ENCODE data around the gene CSNK1A1. TPM values are rescaled to one million over a fixed set of nuclear protein-coding genes. Genes with fewer than 3 reads are reported as not detected.

CSNK1A1 gene
- total RNA-seq, 1 experiment from 2014 or later = 220 TPM

DNA sequence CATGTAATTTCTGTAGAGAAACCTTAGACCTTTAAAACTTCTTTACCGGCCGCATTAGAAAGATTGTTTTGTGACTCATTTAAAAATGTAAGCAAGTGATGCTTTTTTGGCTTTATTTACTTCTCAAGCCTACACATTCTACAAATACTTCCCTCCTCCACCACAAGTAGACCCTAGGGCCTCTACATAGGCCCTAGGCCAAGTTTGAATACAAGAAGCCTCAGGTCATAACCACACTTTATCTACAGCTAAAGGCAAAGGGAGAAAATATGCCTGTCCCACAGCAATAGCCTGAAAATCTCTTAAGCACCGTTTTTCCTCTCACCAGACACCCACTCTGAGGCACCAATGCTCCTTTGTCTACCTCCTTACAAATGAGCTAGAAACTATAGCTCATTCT lies 53.9 kb downstream of the CSNK1A1 start:
- peaks cover 10% of the 10 kb centered on the region for H3K36me3 ChIP-seq (replicated peaks; ENCODE audit: control insufficient read depth, insufficient read depth, low read length)

DNA sequence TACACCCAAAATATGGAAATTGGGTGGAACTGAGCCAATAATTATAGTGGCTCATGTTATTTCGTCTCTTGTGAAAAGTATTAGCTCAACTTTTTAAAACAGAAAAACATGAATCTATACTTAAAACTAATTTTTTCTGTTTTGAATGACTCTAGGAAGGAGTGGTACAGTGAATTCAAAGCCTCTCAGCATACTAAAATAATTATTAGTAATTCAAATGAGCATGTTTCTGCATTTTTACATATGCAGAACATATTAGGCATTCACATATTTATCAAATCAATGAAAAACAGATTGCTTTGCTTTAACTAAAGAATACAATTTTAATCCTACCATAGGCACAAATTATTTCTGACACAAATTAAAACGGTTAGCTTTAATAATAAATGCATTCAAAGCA lies 54.3 kb downstream of the CSNK1A1 start:
- Histone ChIP-seq H3K36me3 (replicated peaks; ENCODE audit: control insufficient read depth, insufficient read depth, low read length) (peaks cover 10% of the 10 kb centered on the region), H3K27me3 (ENCODE audit: control insufficient read depth, insufficient read depth, low read length) (no peaks in the 10 kb centered on the region), H3K4me3 (ENCODE audit: insufficient read depth, low read depth, low read length) (no peak overlapping the region)
- no peak for DNase-seq

More for the DNA sequence above, 53.9 kb downstream of the CSNK1A1 start:
- Histone ChIP-seq H3K27me3 (ENCODE audit: control insufficient read depth, insufficient read depth, low read length) (no peaks in the 10 kb centered on the region), H3K4me3 (ENCODE audit: insufficient read depth, low read depth, low read length) (no peak overlapping the region)
- no peak for DNase-seq

DNA sequence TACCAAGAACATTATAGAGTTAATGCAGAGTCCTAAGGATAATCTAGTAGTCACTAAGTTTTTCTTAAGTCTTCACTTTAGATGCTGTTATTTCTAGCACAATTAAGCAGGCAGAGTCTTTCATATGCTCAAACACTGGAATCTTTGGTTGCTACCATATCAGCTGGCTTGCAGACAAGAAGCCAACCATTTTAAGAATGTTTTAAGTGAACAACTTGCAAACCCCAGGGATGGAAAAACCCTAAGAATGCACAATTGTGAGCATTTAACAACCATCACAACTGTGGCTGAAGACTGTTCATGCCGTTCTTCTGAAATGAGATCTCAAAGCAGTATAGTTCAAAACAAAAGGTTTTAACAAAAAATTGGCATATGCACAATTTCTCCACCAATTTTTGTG lies 55.1 kb downstream of the CSNK1A1 start:
- no peak for DNase-seq
- H3K4me3 ChIP-seq (ENCODE audit: insufficient read depth, low read depth, low read length) = no peak overlapping the region
- H3K36me3 ChIP-seq (replicated peaks; ENCODE audit: control insufficient read depth, insufficient read depth, low read length) = peaks cover 8% of the 10 kb centered on the region
- H3K27me3 ChIP-seq (ENCODE audit: control insufficient read depth, insufficient read depth, low read length) = no peaks in the 10 kb centered on the region

DNA sequence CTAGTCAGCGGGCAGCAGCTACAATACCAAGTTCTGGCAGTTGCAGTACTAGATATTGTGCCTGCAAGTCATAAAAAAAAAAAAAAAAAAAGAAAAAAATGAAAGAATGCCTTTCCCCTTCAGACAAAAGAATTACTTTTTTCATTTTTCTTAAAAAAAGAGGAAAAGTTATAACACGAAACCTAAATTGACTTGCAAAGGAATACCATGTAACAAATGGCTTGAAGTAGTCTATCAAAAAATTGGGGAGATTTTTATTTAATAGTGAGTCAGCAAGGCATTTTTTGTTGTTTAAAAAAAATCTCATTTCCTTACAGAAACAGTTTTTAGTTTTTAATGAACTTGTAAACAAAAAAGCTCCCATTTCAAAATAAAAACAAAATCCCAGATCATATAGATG lies 55.6 kb downstream of the CSNK1A1 start:
- Histone ChIP-seq H3K4me3 (ENCODE audit: insufficient read depth, low read depth, low read length) (no peak overlapping the region), H3K36me3 (replicated peaks; ENCODE audit: control insufficient read depth, insufficient read depth, low read length) (peaks cover 3% of the 10 kb centered on the region)
- DNase-seq = no peak

DNA sequence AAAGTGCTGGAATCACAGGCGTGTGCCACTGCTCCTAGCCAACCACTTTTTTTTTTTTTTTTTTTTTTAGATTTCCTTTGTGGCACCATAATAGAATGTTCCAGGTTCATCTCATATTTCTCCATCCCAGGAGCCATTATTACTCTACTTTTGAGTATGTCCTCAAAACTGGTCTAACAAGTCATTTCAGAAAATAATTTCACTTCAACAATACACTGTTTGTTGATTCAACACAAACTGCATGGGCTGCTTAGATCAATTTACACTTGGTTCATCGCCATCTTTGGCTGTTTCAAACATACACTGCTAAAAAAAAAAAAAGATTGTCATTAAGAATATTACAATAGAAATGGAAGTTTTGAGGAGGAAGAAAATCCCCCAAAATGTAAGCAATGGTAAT lies 57.9 kb downstream of the CSNK1A1 start:
- DNase-seq = no peak
- H3K4me3 ChIP-seq (ENCODE audit: insufficient read depth, low read depth, low read length) = no peak overlapping the region
- H3K27me3 ChIP-seq (ENCODE audit: control insufficient read depth, insufficient read depth, low read length) = no peaks in the 10 kb centered on the region
- peaks cover 3% of the 10 kb centered on the region for H3K36me3 ChIP-seq (replicated peaks; ENCODE audit: control insufficient read depth, insufficient read depth, low read length)

More for the DNA sequence above, 55.6 kb downstream of the CSNK1A1 start:
- H3K27me3 ChIP-seq (ENCODE audit: control insufficient read depth, insufficient read depth, low read length) = no peaks in the 10 kb centered on the region

DNA sequence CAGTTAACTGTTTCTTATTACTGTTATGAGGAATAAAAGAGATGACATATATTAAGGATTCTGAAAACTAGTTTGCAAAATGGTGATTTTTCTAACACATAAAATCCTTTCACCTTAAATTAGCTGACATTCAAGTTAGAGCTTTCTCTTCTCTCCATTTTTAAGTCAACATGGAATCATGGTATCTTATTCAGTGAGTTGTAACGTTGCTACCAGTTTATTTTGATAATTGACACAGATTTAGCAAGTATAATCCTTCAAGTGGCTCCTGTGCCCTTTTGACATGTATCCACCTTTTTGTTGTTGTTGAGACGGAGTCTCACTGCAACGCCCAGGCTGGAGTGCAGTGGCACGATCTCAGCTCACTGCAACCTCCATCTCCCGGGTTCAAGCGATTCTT lies 58.5 kb downstream of the CSNK1A1 start:
- no peaks in the 10 kb centered on the region for H3K27me3 ChIP-seq (ENCODE audit: control insufficient read depth, insufficient read depth, low read length)
- no peak overlapping the region for H3K4me3 ChIP-seq (ENCODE audit: insufficient read depth, low read depth, low read length)
- no peak for DNase-seq
- H3K36me3 ChIP-seq (replicated peaks; ENCODE audit: control insufficient read depth, insufficient read depth, low read length) = peaks cover 3% of the 10 kb centered on the region

DNA sequence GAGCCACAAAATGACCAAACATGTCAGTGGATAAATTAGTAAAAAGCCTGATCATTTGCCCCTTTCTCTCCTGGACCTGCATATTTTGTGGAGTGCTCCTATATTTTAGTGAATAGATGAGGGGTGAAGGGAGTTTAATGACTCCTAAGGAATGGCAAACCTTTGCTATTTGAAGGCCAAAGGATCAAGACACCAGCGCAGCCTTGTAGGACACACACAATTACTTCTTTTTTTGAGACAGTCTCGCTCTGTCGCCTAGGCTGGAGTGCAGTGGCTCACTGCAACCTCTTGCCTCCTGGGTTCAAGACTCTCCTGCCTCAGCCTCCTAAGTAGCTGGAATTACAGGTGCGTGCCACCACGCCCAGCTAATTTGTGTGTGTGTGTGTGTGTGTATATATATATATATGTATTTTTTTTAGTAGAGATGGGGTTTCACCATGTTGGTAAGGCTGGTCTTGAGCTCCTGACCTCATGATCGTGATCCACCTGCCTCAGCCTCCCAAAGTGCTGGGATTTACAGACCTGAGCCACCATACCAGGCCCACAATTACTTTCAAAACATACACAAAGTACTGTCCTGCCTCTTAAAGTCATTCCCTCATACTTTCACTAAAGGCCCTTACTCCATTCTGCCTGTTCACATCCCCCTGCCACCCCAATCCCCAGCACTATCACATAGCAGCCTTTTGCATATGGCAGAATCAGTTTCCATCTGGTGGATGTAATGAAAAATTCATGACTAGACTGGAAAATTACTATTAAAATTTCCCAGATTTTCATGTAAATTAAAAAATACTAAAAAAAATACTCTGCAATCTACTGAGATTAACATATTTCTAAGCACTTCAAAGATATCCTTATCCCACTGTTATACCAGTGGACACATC lies 60.4 kb downstream of the CSNK1A1 start:
- DNase-seq = no peak
- H3K36me3 ChIP-seq (replicated peaks; ENCODE audit: control insufficient read depth, insufficient read depth, low read length) = peaks cover 3% of the 10 kb centered on the region; the same call in 1 of the 2 replicates

DNA sequence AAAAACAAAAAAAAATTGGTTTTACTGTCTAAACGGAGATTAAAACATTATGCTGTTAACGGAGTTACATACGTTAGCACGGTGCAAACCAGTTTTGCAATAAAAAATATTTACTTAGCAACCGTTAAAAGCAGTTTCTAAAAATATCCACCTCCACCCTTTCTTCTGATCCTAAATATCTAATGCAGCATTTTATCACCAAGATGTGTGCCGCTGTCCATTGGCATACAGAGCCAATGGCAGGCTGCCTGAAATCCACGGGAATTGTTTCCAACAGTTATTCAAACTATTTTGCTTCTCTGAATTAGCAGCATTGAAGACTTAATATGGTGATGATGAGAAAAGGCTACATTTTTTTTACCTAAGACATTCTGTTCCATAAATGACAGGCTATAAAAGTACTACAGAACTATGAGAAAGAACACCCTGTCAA lies 61.6 kb downstream of the CSNK1A1 start:
- no peaks in the 10 kb centered on the region for H3K36me3 ChIP-seq (replicated peaks; ENCODE audit: control insufficient read depth, insufficient read depth, low read length)
- DNase-seq = no peak
- no peaks in the 10 kb centered on the region for H3K27me3 ChIP-seq (ENCODE audit: control insufficient read depth, insufficient read depth, low read length)
- H3K4me3 ChIP-seq (ENCODE audit: insufficient read depth, low read depth, low read length) = no peak overlapping the region

More for the DNA sequence above, 60.4 kb downstream of the CSNK1A1 start:
- no peak overlapping the region for H3K4me3 ChIP-seq (ENCODE audit: insufficient read depth, low read depth, low read length)
- no peaks in the 10 kb centered on the region for H3K27me3 ChIP-seq (ENCODE audit: control insufficient read depth, insufficient read depth, low read length)

DNA sequence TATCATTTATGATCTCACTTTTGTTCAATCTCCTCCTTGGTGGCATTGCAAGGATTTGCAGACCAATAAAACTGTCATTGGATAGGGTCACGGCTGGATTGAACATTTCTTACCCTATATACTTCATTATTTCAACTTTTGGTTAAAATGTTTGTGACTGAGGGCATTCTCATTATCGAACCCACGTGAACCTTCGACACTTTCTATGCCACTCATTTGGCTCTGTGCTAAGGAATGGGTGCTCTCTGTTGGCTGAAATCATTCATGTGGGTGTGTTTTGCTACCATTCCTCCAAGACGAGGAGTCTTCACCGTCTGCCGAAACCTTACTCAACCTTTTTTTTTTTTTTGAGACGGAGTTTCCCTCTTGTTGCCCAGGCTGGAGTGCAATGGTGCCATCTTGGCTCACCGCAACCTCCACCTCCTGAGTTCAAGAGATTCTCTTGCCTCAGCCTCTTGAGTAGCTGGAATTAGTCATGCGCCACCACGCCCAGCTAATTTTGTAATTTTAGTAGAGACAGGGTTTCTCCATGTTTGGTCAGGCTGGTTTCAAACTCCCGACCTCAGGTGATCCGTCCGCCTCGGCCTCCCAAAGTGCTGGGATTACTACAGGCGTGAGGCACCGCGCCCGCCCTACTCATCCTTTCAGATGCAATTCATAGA lies 62.5 kb downstream of the CSNK1A1 start:
- no peaks in the 10 kb centered on the region for H3K36me3 ChIP-seq (replicated peaks; ENCODE audit: control insufficient read depth, insufficient read depth, low read length)
- H3K27me3 ChIP-seq (ENCODE audit: control insufficient read depth, insufficient read depth, low read length) = no peaks in the 10 kb centered on the region
- no peak overlapping the region for H3K4me3 ChIP-seq (ENCODE audit: insufficient read depth, low read depth, low read length)
- no peak for DNase-seq

DNA sequence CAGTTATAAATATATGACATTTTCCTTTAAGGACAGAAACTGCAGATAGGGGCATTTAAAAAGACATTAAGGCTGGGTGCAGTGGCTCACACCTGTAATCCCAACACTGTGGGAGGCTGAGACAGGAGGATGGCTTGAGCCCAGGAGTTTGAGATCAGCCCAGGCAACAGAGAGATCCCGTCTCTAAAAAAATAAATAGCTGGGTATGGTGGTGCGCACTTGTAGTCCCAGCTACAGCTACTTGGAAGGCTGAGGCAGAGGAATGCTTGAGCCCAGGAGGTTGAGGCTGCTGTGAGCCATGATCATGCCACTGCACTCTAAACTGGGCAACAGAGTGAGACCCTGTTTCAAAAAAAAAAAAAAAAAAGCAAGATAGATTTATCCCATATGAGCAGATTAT lies 63.6 kb downstream of the CSNK1A1 start:
- no peak overlapping the region for H3K4me3 ChIP-seq (ENCODE audit: insufficient read depth, low read depth, low read length)
- H3K27me3 ChIP-seq (ENCODE audit: control insufficient read depth, insufficient read depth, low read length) = no peaks in the 10 kb centered on the region
- DNase-seq = no peak
- H3K36me3 ChIP-seq (replicated peaks; ENCODE audit: control insufficient read depth, insufficient read depth, low read length) = no peaks in the 10 kb centered on the region

DNA sequence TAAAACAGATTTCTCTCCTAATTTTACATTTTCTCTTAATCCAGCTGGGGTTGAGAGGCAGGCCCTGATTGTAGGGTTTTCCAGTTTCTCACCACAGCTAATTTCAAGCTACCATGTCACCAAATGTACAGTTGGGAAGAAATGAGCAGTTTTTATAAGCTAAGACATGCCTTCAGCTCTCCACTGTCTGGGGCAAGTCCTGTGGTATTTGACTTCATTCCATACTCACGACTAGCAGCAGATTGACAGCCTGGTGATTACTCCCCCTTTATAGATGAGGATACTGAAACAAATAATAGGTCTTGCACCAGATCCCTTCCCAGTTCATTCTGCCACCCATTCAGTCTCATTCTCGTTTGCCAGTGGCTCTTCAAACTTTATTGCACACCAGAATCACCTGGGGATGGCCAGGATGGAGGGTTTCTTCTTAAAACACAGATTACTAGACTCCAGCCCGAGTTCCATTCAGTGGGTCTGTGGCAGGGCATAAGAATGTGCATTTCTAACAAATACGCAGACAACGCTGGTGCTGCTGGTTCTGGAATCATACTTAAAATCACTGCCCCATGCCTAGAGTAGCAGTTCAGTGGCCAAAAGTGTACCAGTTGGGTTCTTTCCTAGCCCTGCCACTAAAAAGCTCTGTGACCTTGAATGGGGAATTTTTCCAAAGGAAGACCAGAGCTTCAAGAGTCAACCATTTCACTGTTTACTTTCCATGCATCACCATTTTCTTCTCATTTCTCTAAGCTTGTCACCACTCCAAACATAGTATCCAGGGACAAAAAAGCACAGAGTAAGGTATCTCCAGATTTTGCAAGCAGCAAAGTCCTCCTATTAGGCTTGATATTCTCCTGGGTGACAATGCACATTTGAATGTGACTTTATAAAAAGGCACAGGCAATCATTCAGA lies 64.3 kb downstream of the CSNK1A1 start:
- no peak for DNase-seq
- Histone ChIP-seq H3K4me3 (ENCODE audit: insufficient read depth, low read depth, low read length) (no peak overlapping the region), H3K36me3 (replicated peaks; ENCODE audit: control insufficient read depth, insufficient read depth, low read length) (no peaks in the 10 kb centered on the region), H3K27me3 (ENCODE audit: control insufficient read depth, insufficient read depth, low read length) (no peaks in the 10 kb centered on the region)

DNA sequence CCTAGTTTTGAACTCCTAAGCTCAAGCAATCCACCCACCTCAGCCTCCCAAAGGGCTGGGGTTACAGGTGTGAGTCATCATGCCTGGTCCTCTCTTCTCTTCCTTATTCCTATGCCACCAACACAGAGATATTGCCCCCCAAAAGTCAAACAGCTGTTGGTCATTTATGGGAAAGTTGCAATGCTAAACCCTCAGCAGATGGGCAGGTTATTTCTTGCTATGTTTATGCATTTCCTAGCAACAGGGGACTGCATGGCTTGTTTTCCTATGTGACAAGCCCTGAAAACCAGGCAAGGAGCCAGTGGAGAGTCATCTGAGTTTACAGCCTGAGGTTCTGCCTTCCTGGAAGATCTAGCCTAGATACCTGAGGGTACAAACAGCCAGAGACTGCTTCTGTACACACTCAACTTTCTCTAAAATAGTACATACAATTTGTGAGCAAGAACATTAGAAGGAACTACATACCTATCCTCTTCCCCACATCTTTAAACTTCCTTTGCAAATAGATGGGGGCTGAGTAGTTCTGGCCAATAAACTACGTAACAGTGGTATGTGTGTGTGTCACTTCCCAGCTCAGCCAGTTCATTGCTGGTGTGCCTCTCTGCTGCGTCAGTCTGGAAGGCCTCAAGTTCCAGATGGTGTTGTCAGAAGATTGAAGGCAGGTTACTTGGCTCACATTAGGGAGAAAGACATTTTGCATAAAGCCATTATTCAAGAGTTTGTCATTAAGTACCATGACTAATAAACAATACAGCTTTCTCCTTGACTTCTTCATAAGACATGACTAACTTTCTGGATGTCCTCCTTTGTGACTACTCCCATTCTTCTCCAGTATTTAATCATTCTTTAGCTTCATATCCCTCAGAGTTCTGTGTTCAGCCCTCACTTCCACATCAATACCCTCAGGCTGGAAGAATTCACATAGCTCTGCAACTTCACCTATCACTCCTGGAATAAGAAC lies 65.3 kb downstream of the CSNK1A1 start:
- Histone ChIP-seq H3K4me3 (ENCODE audit: insufficient read depth, low read depth, low read length) (no peak overlapping the region), H3K36me3 (replicated peaks; ENCODE audit: control insufficient read depth, insufficient read depth, low read length) (no peaks in the 10 kb centered on the region), H3K27me3 (ENCODE audit: control insufficient read depth, insufficient read depth, low read length) (no peaks in the 10 kb centered on the region)
- DNase-seq = no peak

DNA sequence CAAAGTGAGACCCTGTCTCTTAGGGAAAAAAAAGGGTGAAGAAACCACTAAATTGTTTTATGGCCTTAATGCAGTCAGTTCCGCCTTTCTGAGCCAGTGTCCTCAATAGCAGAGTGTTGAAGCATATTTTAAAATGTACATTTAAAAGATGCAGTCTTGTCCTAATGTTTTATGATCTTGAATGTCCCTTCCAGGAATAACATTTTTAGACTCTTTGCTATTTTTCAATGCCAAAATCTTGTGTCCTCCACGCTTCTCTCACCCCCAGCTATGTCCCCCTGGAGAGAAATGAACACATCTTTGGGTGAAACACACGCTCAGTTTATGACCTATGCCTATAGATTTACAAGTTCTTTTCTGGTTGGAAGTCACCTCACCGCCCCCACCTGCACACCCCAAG lies 69.8 kb downstream of the CSNK1A1 start:
- no peak overlapping the region for H3K4me3 ChIP-seq (ENCODE audit: insufficient read depth, low read depth, low read length)
- no peak for DNase-seq
- H3K36me3 ChIP-seq (replicated peaks; ENCODE audit: control insufficient read depth, insufficient read depth, low read length) = no peaks in the 10 kb centered on the region
- no peaks in the 10 kb centered on the region for H3K27me3 ChIP-seq (ENCODE audit: control insufficient read depth, insufficient read depth, low read length)

Measured in H7 (cell line).